COLO668 (cell line): ENCODE data around the gene ZNF69.
"Not testable (repeated sequence)": the region's sequence is repeated elsewhere in the genome, so short reads cannot be mapped to it uniquely, and the experiment has no call there.

Experiments
- DNase-seq: peaks from one replicate; lab custom pipeline; 2025; ENCODE audit not compliant: unreplicated experiment; lab: John Stamatoyannopoulos, UW

The ZNF69 gene

DNA sequence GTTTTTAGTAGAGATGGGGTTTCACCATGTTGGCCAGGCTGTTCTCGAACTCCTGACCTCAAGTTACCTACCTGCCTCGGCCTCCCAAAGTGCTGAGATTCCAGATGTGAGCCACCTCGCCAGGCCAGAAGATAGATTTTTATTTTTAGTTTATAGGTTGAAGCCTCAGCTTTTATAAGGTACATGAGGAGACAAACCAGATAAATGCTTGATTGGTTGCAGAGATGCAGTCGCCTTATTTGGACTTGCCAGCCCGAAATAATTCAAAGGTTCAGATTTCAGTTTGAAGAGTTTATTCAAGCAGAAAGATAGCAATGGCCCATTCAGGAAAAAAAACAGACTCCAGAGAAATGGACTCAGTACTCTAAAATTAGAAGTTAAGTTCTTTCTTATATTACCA lies 3.1 kb downstream of the ZNF69 start:
- no peak for DNase-seq

DNA sequence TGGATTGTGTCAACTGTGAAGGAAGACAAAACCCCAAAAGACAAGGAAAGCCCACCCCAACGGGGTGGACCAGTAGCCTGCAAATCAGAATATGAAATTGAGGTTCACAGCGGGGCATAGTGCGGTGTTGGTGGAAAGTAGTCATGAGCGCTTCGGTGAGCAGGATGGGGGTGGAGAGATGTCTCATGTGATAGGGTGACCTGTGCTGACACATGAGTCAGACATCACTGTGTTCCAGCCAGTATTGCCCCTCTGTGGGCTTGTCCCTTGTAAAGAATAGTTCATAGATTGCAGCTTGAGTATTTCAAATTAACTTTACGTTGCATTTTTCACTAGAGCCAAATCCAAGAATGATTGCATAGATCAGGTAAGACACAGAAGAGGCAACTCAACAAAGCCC lies 7.3 kb downstream of the ZNF69 start:
- no peak for DNase-seq

DNA sequence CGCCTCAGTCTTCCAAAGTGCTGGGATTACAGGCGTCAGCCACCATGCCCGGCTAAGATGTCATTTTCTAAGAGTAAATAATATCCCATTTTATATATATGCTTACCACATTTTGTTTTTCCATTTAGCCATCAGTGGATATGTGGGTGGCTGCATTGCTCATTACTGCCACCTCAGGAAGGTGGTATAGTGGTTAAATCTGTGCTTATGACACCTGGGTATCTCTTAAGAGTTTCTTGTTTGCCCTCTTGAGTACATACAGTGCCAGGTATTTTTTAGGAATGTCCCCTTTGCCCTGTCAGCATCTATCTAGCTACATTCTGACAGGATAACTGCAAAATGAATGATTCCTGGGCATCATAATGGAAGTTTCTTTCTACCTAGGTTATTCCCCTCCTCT lies 14.6 kb downstream of the ZNF69 start:
- no peak for DNase-seq

DNA sequence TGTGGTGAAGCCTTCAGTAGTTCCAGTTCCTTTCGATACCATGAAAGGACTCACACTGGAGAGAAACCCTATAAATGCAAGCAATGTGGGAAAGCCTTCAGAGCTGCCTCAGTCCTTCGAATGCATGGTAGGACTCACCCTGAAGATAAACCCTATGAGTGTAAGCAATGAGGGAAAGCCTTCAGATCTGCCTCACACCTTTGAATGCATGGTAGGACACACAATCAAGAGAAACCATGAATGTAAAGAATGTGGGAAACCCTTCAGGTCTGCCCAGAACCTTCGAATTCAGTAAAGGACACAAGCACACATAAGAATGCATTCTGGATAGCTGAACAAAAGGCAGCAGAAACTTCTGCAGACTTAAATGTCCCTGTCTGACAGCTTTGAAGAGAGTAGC lies 18.3 kb downstream of the ZNF69 start:
- no peak for DNase-seq

DNA sequence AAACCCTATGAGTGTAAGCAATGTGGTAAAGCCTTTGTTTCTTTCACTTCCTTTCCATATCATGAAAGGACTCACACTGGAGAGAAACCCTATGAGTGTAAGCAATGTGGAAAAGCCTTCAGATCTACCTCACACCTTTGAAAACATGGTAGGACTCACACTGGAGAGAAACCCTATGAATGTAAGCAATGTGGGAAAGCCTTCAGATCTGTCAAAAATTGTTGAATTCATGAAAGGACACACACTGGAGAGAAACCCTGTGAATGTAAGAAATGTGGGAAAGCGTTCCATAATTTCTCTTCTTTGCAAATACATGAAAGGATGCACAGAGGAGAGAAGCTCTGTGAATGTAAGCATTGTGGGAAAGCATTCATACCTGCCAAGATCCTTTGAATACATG lies 24.4 kb downstream of the ZNF69 start:
- not testable (repeated sequence) for DNase-seq

DNA sequence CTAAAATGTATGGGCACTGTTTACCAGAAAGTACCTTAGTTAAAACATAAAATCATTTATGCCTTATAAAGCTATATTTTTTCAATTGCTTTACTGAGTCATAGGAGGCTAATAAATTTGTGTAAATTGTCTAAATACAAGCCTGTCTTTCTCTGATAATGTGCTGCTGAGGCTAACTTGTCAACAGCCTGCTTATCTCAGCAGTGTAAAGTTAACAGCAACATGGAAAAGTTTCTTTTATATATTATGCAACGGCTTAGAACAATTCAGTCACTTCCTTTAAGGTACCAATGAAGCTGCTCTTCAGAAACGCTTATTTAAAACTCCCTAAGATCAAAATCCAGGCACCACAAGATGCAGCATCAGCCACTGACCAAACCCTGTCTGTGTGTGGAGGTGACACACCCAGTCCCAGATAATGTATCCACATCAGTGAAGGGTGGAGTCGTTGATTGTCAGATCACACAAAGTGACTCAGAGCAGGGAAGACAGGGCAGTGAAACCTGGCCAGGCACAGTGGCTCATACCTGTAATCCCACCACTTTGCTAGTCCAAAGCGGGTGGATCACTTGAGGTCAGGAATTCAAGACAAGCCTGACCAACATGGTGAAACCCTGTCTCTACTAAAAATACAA lies 27.0 kb downstream of the ZNF69 start:
- DNase-seq: not testable (repeated sequence)

DNA sequence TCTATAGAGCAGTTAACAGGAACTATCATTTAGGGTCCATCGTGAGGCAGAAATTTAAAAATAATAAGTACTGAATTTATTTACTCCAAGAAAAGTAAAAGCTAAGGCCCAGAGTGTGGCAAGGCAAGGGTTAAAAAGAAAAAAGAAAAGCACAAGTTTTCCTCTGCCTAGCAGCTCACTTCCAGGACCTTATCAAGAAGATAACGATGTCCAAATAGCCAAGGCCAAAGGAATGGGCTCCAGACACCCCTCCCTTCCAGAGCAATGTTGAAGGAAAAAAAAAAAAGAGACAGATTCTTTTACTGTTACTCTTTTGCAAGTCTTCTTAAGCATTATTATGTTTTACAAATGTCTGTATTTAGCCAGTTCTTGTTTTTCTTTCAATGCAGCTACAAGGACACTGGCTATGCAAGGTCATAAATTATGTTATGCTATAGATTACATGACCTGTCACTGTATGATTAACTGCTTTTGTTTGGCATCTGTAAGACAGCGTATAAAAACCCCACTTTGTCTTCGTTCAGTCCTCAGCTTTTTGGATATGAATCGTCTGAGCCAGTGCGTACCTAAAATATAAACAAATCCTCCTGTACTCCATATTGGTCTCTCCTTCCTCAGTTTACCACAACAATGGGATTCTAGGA lies 34.4 kb downstream of the ZNF69 start:
- DNase-seq: no peak

DNA sequence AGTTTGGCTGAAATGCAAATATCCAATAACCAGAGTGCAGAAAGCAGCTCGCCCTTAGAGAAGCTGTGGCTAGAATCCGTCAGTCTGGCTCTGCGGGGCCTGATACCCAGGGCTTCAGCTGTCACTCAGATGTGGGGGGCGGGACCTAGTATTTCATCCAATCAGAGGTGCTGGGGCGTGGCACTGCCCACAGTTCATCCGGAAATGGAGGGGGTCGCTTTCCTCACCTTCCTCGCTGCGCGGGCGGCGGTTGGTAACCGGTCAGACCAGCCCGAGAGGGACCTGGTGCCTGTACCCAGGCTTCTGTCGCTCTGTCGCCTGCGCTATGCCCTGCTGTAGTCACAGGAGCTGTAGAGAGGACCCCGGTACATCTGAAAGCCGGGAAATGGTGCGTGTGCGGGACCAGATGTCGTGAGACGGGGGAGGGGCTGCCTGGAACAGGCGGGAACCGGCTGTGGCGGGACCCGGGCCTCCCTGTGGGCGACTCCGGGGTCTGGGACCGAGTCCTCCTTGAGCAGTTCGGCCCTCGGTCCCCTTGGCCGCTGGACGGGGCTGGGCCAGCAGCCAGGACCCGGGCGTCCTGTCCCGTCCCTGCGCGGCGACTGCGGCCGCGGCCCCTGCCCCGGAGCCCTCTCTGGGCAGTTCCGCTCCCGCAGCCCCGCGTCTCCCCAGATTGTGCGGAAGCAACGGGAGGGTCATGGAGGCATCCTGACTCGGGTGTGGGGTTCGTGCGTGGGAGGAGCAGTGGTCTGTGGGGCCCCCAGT lies 37.5 kb downstream of the ZNF69 start, which contains the start of gene ZNF700:
Gene ZNF700, plus strand, starts transcription at position 222 of the 765 bp plus-strand sequence. Its CDS starts 104 bp downstream, at position 326.
- DNase-seq: peak; percentile 95

DNA sequence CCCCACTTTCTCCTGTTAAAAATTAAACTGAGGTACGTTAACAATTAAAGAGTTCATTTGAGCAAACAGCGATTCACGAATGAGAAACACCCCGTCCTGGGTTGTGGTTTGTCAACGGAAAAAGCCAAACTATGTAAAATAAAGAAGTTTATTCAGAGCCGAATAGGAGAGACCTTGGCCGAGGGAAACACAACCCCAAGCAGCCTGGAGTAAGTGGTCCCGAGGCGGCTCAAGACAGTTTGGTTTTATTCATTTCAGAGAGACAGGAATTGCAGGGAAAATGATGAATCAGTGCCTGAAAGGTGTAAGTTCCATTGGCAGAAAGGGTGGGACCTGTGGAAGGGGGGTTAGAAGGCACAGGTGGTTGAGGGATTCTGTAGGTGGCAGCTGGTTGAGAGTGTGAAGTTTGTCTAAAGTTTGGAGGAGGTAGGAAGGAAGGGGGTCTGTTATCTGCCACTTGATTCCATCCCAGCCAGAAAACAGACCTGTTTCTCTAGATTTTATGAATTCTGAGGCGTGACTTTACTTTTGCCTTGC lies 38.1 kb downstream of the ZNF69 start:
- not testable (repeated sequence) for DNase-seq

DNA sequence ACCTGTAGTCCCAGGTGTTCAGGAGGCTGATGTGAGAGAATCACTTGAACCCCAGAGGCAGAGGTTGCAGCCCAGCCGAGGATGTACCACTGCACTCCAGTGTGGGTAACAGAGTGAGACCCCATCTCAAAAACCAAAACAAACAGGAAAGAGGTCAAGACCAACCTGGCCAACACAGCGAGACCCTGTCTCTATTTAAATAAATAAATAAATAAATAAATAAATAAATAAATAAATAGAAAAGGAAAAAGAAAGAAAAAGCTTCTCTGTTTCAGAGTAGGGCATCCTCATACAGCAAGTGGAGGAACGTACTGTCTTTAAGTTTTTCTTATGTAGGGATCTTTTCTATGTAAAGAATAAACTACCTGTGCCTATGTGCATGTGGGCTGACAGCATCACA lies 39.6 kb downstream of the ZNF69 start:
- no peak for DNase-seq

DNA sequence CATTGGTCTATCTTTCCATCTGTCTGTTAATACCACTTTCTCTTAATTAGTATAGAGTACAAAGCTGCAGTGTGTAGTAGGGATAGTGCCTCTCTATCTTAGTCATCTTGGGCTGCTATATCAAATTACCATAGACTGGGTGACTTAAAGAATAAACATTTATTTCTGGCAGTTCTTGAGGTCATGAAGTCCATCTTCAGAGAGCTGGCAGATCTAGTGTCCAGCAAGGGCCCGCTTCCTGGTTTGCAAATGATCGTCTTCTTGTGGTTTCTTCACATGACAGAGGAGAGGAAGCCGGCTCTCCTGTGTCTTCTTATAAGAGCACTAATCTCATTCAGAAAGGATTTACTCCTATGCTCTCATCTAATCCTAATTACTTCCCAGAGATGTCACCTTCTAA lies 43.5 kb downstream of the ZNF69 start:
- no peak for DNase-seq

DNA sequence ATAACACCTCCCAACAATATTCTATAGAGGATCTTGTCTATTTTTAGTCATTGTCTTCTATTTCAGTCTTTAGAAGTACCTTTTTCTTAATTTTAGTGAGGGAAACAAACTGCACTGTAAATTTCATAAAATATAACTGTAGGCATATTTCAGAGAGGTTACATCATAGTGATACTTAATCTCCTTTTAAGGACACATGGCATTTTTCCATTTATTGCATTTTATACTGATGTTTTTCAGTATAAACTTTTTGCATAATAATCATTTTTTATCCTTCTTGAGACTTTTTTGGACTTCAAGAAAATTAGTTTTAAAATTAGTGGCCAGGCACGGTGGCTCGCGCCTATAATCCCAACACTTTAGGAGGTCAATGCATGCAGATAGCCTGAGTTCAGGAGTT lies 43.9 kb downstream of the ZNF69 start:
- no peak for DNase-seq

DNA sequence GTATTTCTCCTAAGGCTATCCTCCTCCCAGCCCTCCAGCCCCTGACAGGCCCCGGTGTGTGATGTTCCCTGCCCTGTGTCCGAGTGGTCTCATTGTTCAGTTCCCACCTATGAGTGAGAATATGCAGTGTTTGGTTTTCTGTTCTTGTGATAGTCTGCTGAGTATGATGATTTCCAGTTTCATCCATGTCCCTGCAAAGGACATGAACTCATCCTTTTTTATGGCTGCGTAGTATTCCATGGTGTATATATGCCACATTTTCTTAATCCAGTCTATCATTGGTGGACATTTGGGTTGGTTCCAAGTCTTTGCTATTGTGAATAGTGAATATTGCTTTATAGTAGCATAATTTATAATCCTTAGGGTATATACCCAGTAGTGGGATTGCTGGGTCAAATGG lies 48.2 kb downstream of the ZNF69 start:
- DNase-seq: not testable (repeated sequence)

DNA sequence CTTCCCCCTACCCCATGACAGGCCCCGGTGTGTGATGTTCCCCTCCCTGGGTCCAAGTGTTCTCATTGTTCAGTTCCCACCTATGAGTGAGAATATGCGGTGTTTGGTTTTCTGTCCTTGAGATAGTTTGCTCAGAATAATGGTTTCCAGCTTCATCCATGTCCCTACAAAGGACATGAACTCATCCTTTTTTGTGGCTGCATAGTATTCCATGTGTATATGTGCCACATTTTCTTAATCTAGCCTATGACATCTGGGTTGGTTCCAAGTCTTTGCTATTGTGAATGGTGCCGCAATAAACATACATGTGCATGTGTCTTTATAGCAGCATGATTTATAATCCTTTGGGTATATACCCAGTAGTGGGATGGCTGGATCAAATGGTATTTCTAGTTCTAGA lies 50.8 kb downstream of the ZNF69 start:
- not testable (repeated sequence) for DNase-seq

DNA sequence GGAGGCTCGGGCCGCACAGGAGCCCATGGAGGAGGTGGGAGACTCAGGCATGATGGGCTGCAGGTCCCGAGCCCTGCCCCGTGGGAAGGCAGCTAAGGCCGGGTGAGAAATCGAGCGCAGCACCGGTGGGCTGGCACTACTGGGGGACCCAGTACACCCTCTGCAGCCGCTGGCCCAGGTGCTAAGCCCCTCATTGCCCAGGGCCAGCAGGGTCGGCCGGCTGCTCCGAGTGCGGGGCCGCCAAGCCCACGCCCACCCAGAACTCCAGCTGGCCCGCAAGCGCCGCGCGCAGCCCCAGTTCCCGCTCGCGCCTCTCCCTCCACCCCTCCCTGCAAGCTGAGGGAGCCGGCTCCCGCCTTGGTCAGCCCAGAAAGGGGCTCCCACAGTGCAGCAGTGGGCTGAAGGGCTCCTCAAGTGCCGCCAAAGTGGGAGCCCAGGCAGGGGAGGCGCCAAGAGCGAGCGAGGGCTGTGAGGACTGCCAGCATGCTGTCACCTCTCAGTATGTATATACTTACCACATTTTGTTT lies 53.8 kb downstream of the ZNF69 start:
- not testable (repeated sequence) for DNase-seq

DNA sequence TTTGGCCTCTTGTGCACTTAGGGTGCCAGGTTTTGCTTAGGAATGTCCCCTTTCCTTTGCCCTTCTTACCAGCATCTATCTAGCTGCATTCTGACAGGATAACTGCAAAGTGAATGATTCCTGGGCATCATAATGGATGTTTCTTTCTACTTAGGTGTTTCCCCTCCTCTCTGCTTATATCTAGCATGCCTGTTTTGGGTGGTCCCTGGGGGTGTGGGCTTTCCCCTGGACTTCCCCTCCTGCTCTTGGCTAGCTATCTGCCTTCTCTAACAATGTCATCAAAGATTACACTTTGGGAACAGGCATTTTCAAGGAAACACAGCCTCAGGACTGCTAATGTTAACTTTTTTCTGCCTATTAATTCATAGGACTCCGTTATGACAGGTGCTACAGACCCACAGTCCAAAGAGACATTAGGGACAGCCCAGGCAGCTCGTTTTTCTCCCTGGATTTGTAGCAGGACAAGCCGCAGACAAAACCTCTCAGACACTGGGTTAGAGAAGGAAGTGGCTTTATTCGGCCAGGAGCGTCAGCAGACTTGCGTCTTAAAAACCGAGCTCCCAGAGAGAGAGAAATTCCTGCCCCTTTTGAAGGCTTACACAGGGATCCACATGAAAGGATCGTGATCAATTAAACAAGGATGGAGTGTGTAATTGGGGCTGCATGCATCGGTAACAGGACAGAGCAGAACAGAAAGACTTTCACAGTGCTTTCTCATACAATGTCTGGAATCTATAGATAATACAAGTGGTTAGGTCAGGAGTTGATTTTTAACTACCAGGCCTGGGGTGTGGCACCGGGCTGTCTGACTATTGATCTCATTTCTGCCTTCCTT lies 54.6 kb downstream of the ZNF69 start:
- no peak for DNase-seq

DNA sequence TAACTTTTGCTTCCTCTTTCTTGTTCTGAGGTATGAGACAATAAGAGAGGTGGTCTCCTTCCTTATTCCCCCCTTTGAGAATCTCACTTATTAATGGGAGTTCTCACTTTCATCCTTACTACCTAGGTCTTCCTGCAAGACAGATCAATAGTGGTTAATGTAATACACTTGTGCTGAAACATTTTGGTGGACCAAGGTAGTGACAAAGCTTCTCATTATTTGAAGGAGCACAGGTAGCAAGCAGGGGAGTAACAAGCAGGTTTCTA lies 55.2 kb downstream of the ZNF69 start:
- DNase-seq: no peak

DNA sequence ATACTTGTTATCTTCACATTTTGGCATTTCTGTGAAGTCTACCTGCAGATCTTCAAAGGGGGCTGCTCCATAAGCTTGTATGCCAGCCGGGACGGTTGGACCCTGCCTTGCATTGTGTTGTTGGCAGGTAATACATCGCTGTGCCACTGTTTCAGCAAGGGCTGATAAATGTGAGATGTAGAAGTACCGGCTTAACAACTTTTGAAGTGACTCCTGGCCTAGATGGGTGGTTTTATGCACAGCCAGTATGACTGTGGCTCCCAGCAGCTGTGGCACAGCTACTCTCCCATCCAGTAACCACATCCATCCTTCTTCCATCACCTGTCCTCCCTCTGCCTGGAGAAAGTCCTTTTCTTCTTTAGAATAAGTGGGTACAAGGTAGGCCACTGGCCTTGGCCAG lies 57.1 kb downstream of the ZNF69 start:
- no peak for DNase-seq

DNA sequence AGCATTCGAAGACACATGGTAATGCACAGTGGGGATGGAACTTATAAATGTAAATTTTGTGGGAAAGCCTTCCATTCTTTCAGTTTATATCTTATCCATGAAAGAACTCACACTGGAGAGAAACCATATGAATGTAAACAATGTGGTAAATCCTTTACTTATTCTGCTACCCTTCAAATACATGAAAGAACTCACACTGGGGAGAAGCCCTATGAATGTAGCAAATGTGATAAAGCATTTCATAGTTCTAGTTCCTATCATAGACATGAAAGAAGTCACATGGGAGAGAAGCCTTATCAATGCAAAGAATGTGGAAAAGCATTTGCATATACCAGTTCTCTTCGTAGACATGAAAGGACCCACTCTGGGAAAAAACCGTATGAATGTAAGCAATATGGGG lies 61.1 kb downstream of the ZNF69 start:
- DNase-seq: no peak

DNA sequence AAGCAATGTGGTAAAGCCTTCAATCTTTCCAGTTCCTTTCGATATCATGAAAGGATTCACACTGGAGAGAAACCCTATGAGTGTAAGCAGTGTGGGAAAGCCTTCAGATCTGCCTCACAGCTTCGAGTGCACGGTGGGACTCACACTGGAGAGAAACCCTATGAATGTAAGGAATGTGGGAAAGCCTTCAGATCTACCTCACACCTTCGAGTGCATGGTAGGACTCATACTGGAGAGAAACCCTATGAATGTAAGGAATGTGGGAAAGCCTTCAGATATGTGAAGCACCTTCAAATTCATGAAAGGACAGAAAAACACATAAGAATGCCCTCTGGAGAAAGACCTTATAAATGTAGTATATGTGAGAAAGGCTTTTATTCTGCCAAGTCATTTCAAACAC lies 61.6 kb downstream of the ZNF69 start:
- DNase-seq: no peak

DNA sequence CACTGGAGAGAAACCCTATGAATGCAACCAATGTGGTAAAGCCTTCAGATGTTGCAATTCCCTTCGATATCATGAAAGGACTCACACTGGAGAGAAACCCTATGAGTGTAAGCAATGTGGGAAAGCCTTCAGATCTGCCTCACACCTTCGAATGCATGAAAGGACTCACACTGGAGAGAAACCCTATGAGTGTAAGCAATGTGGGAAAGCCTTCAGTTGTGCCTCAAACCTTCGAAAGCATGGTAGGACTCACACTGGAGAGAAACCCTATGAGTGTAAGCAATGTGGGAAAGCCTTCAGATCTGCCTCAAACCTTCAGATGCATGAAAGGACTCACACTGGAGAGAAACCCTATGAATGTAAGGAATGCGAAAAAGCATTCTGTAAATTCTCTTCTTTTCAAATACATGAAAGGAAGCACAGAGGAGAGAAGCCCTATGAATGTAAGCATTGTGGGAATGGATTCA lies 62.1 kb downstream of the ZNF69 start:
- DNase-seq: not testable (repeated sequence)
